DOHH2 (cell line): ENCODE measurements around the gene INSYN2A.

Experiments used
- H3F3A ChIP-seq: fragments of 200-600 bp; sonication (generic), shearing (Covaris generic); 2 replicates; pipeline ENCODE4 v1.6.0; 2016; ENCODE audit warnings: antibody characterized with exemption, mild to moderate bottlenecking; ENCODE audit not compliant: control insufficient read depth, insufficient read depth
- H3K27ac ChIP-seq: fragments of 200-600 bp; sonication (generic); 2 replicates; pipeline ENCODE4 v1.5.1; 2014; ENCODE audit warnings: low read depth, mild to moderate bottlenecking, low read length, moderate library complexity
- H3K27me3 ChIP-seq: fragments of 200-600 bp; sonication (generic); 2 replicates; pipeline ENCODE4 v1.6.1; 2014; ENCODE audit warnings: mild to moderate bottlenecking, low read length, mixed read lengths; ENCODE audit not compliant: control insufficient read depth
- H3K36me3 ChIP-seq: fragments of 200-600 bp; sonication (generic); 2 replicates; pipeline ENCODE4 v1.6.1; 2014; ENCODE audit warnings: mild to moderate bottlenecking, low read length, moderate library complexity, mixed read lengths; ENCODE audit not compliant: control insufficient read depth
- H3K4me1 ChIP-seq: fragments of 200-600 bp; sonication (generic); 2 replicates; pipeline ENCODE4 v1.6.1; 2014; ENCODE audit warnings: mild to moderate bottlenecking, low read length, mixed read lengths; ENCODE audit not compliant: control insufficient read depth
- H3K4me2 ChIP-seq: fragments of 200-600 bp; sonication (generic); 2 replicates; pipeline ENCODE4 v1.6.0; 2014; ENCODE audit warnings: mild to moderate bottlenecking, low read length, moderate library complexity
- H3K4me3 ChIP-seq: fragments of 200-600 bp; sonication (generic); 2 replicates; pipeline ENCODE4 v1.5.1; 2014; ENCODE audit warnings: mild to moderate bottlenecking, low read length, mixed read lengths
- H3K79me2 ChIP-seq: fragments of 200-600 bp; sonication (generic); 2 replicates; pipeline ENCODE4 v1.6.1; 2014; ENCODE audit warnings: mild to moderate bottlenecking, low read length, mixed read lengths; ENCODE audit not compliant: control insufficient read depth
- H3K9me2 ChIP-seq: fragments of 200-600 bp; sonication (generic); replicated peaks from 2 replicates; pipeline ENCODE4 v1.6.1; 2014; ENCODE audit warnings: mild to moderate bottlenecking, low read length, mixed read lengths; ENCODE audit not compliant: control insufficient read depth
- H3K9me3 ChIP-seq: fragments of 200-600 bp; sonication (generic); 2 replicates; pipeline ENCODE4 v1.6.1; 2014; ENCODE audit warnings: antibody characterized with exemption, low read length, mixed read lengths; ENCODE audit not compliant: control insufficient read depth, insufficient read depth
- H4K20me1 ChIP-seq: fragments of 200-600 bp; sonication (generic); 2 replicates; pipeline ENCODE4 v1.6.0; 2014; ENCODE audit warnings: low read depth, mild to moderate bottlenecking, antibody characterized with exemption, low read length, moderate library complexity; ENCODE audit not compliant: control insufficient read depth, insufficient read depth
- CTCF ChIP-seq: fragments of 200-600 bp; sonication (generic); IDR thresholded peaks from one replicate; pipeline ENCODE4 v1.5.1; 2014; ENCODE audit warnings: antibody characterized with exemption, mild to moderate bottlenecking, low read depth, low read length; ENCODE audit not compliant: poor library complexity, severe bottlenecking
- EZH2phosphoT487 ChIP-seq: fragments of 200-600 bp; sonication (generic); IDR thresholded peaks from 2 replicates; pipeline ENCODE4 v1.6.1; 2017; ENCODE audit warnings: borderline replicate concordance, mild to moderate bottlenecking, antibody characterized with exemption, low read length, moderate library complexity, mixed read lengths

The INSYN2A gene

GRCh38 chr10:127186813-127187212 lies 9.6 kb downstream of the INSYN2A start:
- H3K9me2 ChIP-seq = no peaks in the 10 kb centered on the region
- H3K4me3 ChIP-seq = no peak overlapping the region
- H3K4me1 ChIP-seq = no peaks in the 10 kb centered on the region
- H3K9me3 ChIP-seq = no peaks in the 10 kb centered on the region
- no peaks in the 10 kb centered on the region for H3K79me2 ChIP-seq
- H3K4me2 ChIP-seq = no peak overlapping the region
- no peaks in the 10 kb centered on the region for H3F3A ChIP-seq
- no peaks in the 10 kb centered on the region for H3K36me3 ChIP-seq
- no peak overlapping the region for H3K27ac ChIP-seq
- no peaks in the 10 kb centered on the region for H3K27me3 ChIP-seq
- TF ChIP-seq EZH2phosphoT487 (no peak), CTCF (no peak)
- no peaks in the 10 kb centered on the region for H4K20me1 ChIP-seq

- Histone ChIP-seq H3K4me2 (no peak overlapping the region), H3F3A (no peaks in the 10 kb centered on the region), H3K36me3 (no peaks in the 10 kb centered on the region), H3K79me2 (no peaks in the 10 kb centered on the region), H3K9me3 (no peaks in the 10 kb centered on the region; the same call in 1 of the 2 replicates), H3K9me2 (no peaks in the 10 kb centered on the region), H3K27ac (no peak overlapping the region), H3K4me1 (no peaks in the 10 kb centered on the region), H3K4me3 (no peak overlapping the region), H4K20me1 (no peaks in the 10 kb centered on the region), H3K27me3 (no peaks in the 10 kb centered on the region)
- TF ChIP-seq CTCF = no peak
Measured at GRCh38 chr10:127184582-127184981, 11.8 kb downstream of the INSYN2A start.

- H3K27ac ChIP-seq = no peak overlapping the region
- H3K27me3 ChIP-seq = no peaks in the 10 kb centered on the region
- no peaks in the 10 kb centered on the region for H3F3A ChIP-seq
- H4K20me1 ChIP-seq = no peaks in the 10 kb centered on the region
- no peaks in the 10 kb centered on the region for H3K4me1 ChIP-seq
- H3K4me3 ChIP-seq = no peak overlapping the region
- H3K9me2 ChIP-seq = no peaks in the 10 kb centered on the region
- TF ChIP-seq EZH2phosphoT487 = no peak
- no peak for TF ChIP-seq CTCF
- H3K79me2 ChIP-seq = no peaks in the 10 kb centered on the region
- no peaks in the 10 kb centered on the region; the same call in 1 of the 2 replicates for H3K9me3 ChIP-seq
- no peak overlapping the region for H3K4me2 ChIP-seq
- H3K36me3 ChIP-seq = no peaks in the 10 kb centered on the region
Measured at GRCh38 chr10:127182161-127182560, 14.2 kb downstream of the INSYN2A start.
